Measurements from ENCODE around the gene NUDC.
A peak's percentile ranks its signal among the peaks of the same experiment; 100 is the strongest.

NUDC gene

GRCh38 chr1:26991310-26992116, 70.0 kb downstream of the NUDC start:
- DNase-seq = peak; percentile 40

GRCh38 chr1:26993237-26994019, 71.9 kb downstream of the NUDC start, which contains the start of gene TRNP1:
Gene TRNP1, plus strand, starts transcription at chr1:26993692. Its CDS starts 95 bp downstream, at chr1:26993787.
- DNase-seq = peak; percentile 72

- peak; percentile 43 for DNase-seq
Measured at GRCh38 chr1:26994020-26994786, 72.7 kb downstream of the NUDC start.

- DNase-seq = no peak
Measured at GRCh38 chr1:26994787-26995517, 73.4 kb downstream of the NUDC start.

GRCh38 chr1:26996024-26996423, 74.5 kb downstream of the NUDC start:
- DNase-seq = no peak

All from activated CD4-positive, alpha-beta T cell treated with anti-CD3 and anti-CD28 coated beads for 48 hours (primary cell).